ENCODE data around the gene HOXB4.

- TF ChIP-seq MLLT1 (IDR thresholded peaks at IDR 0.05) (no peak), CTCF (IDR thresholded peaks at IDR 0.05 in 2 of 3, conservative IDR thresholded peaks at IDR 0.05 in 1 of 3; ENCODE audit: control insufficient read depth in 2 of 3, extremely low read depth in 1 of 3, insufficient read depth in 1 of 3, low read depth in 3 of 3, low read length in 3 of 3) (no peak), ZNF274 (IDR thresholded peaks at IDR 0.05; ENCODE audit: insufficient read depth, insufficient read length) (no peak), IRF3 (IDR thresholded peaks at IDR 0.05) (no peak), NRF1 (conservative IDR thresholded peaks at IDR 0.05; ENCODE audit: low read depth, low read length) (no peak), MXI1 (IDR thresholded peaks at IDR 0.05; ENCODE audit: low read depth, low read length) (no peak), REST (IDR thresholded peaks at IDR 0.05; ENCODE audit: low read depth, low read length) (no peak)
These were observed 9.3 kb upstream of the HOXB4 start for GRCh38 chr17:48587276-48588073.

Measured in GM12878 (cell line).